ENCODE measurements around the gene PPP1R12C. TPM values are rescaled to one million over a fixed set of nuclear protein-coding genes. Genes with fewer than 3 reads are reported as not detected.

PPP1R12C gene
- total RNA-seq, 5 donors from 2014 or later (not counting 1 experiment from before 2014, with no cell fraction given), result 129 to 197 (median 173) TPM

- peaks cover 21 to 48% of the 10 kb centered on the region in 2 donors for H3K36me3 ChIP-seq (ENCODE audit: control insufficient read depth in 2 of 2, extremely low read depth in 1 of 2, insufficient read depth in 1 of 2, low read length in 1 of 2)
- no peak for ATAC-seq (replicated peaks in 1 of 4)
- H3K4me1 Mint-ChIP-seq, result no peaks in the 10 kb centered on the region
- WGBS (ENCODE audit: insufficient coverage), result 92% methylated on average over 8 of the region's 23 CpGs
- H3K4me3 Mint-ChIP-seq, result no peak overlapping the region
- no peaks in the 10 kb centered on the region for H3K9me3 Mint-ChIP-seq
- CTCF ChIA-PET, result no interaction called here
- POLR2A ChIA-PET, result no interaction called here
- DNase-seq, result no peak
- peaks cover 17% of the 10 kb centered on the region for H3K36me3 Mint-ChIP-seq
- no peaks in the 10 kb centered on the region for H3K9me3 ChIP-seq
- H3K27me3 Mint-ChIP-seq, result no peaks in the 10 kb centered on the region
- no peak overlapping the region for H3K27ac ChIP-seq (ENCODE audit: low read length)
- H3K4me3 ChIP-seq (ENCODE audit: control insufficient read depth in 1 of 2, extremely low read depth in 1 of 2, low read length in 1 of 2), result no peak overlapping the region
- no peak overlapping the region for H3K27ac Mint-ChIP-seq
- peaks cover 0 to 2% of the 10 kb centered on the region in 2 experiments for H3K27me3 ChIP-seq (replicated peaks in 1 of 2; ENCODE audit: control insufficient read depth in 2 of 2, extremely low read depth in 1 of 2, insufficient read depth in 2 of 2, low read length in 1 of 2)
- no peaks in the 10 kb centered on the region for H3K4me1 ChIP-seq (ENCODE audit: control insufficient read depth in 1 of 2, extremely low read depth in 1 of 2, insufficient read depth in 2 of 2, low read length in 2 of 2)
Measured at GRCh38 chr19:55096061-55096701, 21.3 kb downstream of the PPP1R12C start.

GRCh38 chr19:55095260-55096060, 22.0 kb downstream of the PPP1R12C start:
- Histone ChIP-seq H3K27me3 (replicated peaks in 1 of 2; ENCODE audit: control insufficient read depth in 2 of 2, extremely low read depth in 1 of 2, insufficient read depth in 2 of 2, low read length in 1 of 2) (peaks cover 0 to 2% of the 10 kb centered on the region in 2 experiments), H3K4me3 (ENCODE audit: control insufficient read depth in 1 of 2, extremely low read depth in 1 of 2, low read length in 1 of 2) (no peak overlapping the region), H3K9me3 (no peaks in the 10 kb centered on the region), H3K4me1 (ENCODE audit: control insufficient read depth in 1 of 2, extremely low read depth in 1 of 2, insufficient read depth in 2 of 2, low read length in 2 of 2) (no peaks in the 10 kb centered on the region), H3K27ac (ENCODE audit: low read length) (no peak overlapping the region), H3K36me3 (ENCODE audit: control insufficient read depth in 2 of 2, extremely low read depth in 1 of 2, insufficient read depth in 1 of 2, low read length in 1 of 2) (peaks cover 21 to 47% of the 10 kb centered on the region in 2 donors)
- ATAC-seq (replicated peaks in 1 of 4), result no peak
- Mint-ChIP-seq H3K4me1 (no peaks in the 10 kb centered on the region), H3K27me3 (no peaks in the 10 kb centered on the region), H3K27ac (no peak overlapping the region), H3K9me3 (no peaks in the 10 kb centered on the region), H3K36me3 (peaks cover 20% of the 10 kb centered on the region), H3K4me3 (no peak overlapping the region)
- 93% methylated on average over 7 of the region's 23 CpGs for WGBS (ENCODE audit: insufficient coverage)
- DNase-seq, result no peak
- ChIA-PET POLR2A (no interaction called here), CTCF (no interaction called here)

- H3K27me3 Mint-ChIP-seq, result peaks cover 3% of the 10 kb centered on the region in 2 donors
- no peaks in the 10 kb centered on the region for H3K9me3 Mint-ChIP-seq
Measured at GRCh38 chr19:55094456-55095259, 22.8 kb downstream of the PPP1R12C start.

GRCh38 chr19:55092423-55093318, 24.8 kb downstream of the PPP1R12C start:
- WGBS (ENCODE audit: insufficient coverage), result 97% methylated on average over 29 of the region's 49 CpGs
- Mint-ChIP-seq H3K27ac (no peak overlapping the region), H3K36me3 (peaks cover 18% of the 10 kb centered on the region), H3K4me1 (peaks cover 10 to 23% (median 21%) of the 10 kb centered on the region in 3 donors), H3K27me3 (peaks cover 21 to 22% of the 10 kb centered on the region in 2 donors), H3K9me3 (no peaks in the 10 kb centered on the region), H3K4me3 (no peak overlapping the region)
- Histone ChIP-seq H3K4me3 (ENCODE audit: control insufficient read depth in 1 of 2, extremely low read depth in 1 of 2, low read length in 1 of 2) (no peak overlapping the region), H3K4me1 (ENCODE audit: control insufficient read depth in 1 of 2, extremely low read depth in 1 of 2, insufficient read depth in 2 of 2, low read length in 2 of 2) (peaks cover 0 to 8% of the 10 kb centered on the region in 2 experiments), H3K9me3 (no peaks in the 10 kb centered on the region), H3K27ac (ENCODE audit: low read length) (no peak overlapping the region), H3K27me3 (replicated peaks in 1 of 2; ENCODE audit: control insufficient read depth in 2 of 2, extremely low read depth in 1 of 2, insufficient read depth in 2 of 2, low read length in 1 of 2) (peaks cover 5 to 14% of the 10 kb centered on the region in 2 experiments), H3K36me3 (ENCODE audit: control insufficient read depth in 2 of 2, extremely low read depth in 1 of 2, insufficient read depth in 1 of 2, low read length in 1 of 2) (peaks cover 22 to 28% of the 10 kb centered on the region in 2 donors)
- DNase-seq (no peak), ATAC-seq (replicated peaks in 1 of 4) (no peak)
- POLR2A ChIA-PET, result no interaction called here
- CTCF ChIA-PET, result no interaction called here

More at GRCh38 chr19:55094456-55095259, 22.8 kb downstream of the PPP1R12C start:
- H3K27me3 ChIP-seq (replicated peaks in 1 of 2; ENCODE audit: control insufficient read depth in 2 of 2, extremely low read depth in 1 of 2, insufficient read depth in 2 of 2, low read length in 1 of 2), result peaks cover 0 to 2% of the 10 kb centered on the region in 2 experiments
- CTCF ChIA-PET, result no interaction called here
- H3K36me3 ChIP-seq (ENCODE audit: control insufficient read depth in 2 of 2, extremely low read depth in 1 of 2, insufficient read depth in 1 of 2, low read length in 1 of 2), result peaks cover 22 to 44% of the 10 kb centered on the region in 2 donors
- no peaks in the 10 kb centered on the region for H3K4me1 ChIP-seq (ENCODE audit: control insufficient read depth in 1 of 2, extremely low read depth in 1 of 2, insufficient read depth in 2 of 2, low read length in 2 of 2)
- POLR2A ChIA-PET, result no interaction called here
- H3K36me3 Mint-ChIP-seq, result peaks cover 21% of the 10 kb centered on the region
- no peak for ATAC-seq (replicated peaks in 1 of 4)
- no peak overlapping the region for H3K4me3 Mint-ChIP-seq
- no peaks in the 10 kb centered on the region for H3K9me3 ChIP-seq
- no peak for DNase-seq
- no peak overlapping the region for H3K4me3 ChIP-seq (ENCODE audit: control insufficient read depth in 1 of 2, extremely low read depth in 1 of 2, low read length in 1 of 2)
- no peak overlapping the region for H3K27ac Mint-ChIP-seq
- WGBS (ENCODE audit: insufficient coverage), result 92% methylated on average over 19 of the region's 32 CpGs
- no peak overlapping the region for H3K27ac ChIP-seq (ENCODE audit: low read length)
- H3K4me1 Mint-ChIP-seq, result peaks cover 0 to 4% (median 3%) of the 10 kb centered on the region in 3 donors

GRCh38 chr19:55091955-55092354, 25.5 kb downstream of the PPP1R12C start:
- CTCF ChIA-PET, result no interaction called here
- H3K9me3 Mint-ChIP-seq, result no peaks in the 10 kb centered on the region
- peaks cover 15 to 30% (median 28%) of the 10 kb centered on the region in 3 donors for H3K4me1 Mint-ChIP-seq
- DNase-seq (no peak), ATAC-seq (replicated peaks in 1 of 4) (no peak)
- no peak overlapping the region for H3K27ac Mint-ChIP-seq
- H3K4me3 Mint-ChIP-seq, result no peak overlapping the region
- peaks cover 0 to 15% of the 10 kb centered on the region in 2 experiments for H3K4me1 ChIP-seq (ENCODE audit: control insufficient read depth in 1 of 2, extremely low read depth in 1 of 2, insufficient read depth in 2 of 2, low read length in 2 of 2)
- peaks cover 28 to 29% of the 10 kb centered on the region in 2 donors for H3K27me3 Mint-ChIP-seq
- H3K4me3 ChIP-seq (ENCODE audit: control insufficient read depth in 1 of 2, extremely low read depth in 1 of 2, low read length in 1 of 2), result no peak overlapping the region
- peaks cover 18% of the 10 kb centered on the region for H3K36me3 Mint-ChIP-seq
- 96% methylated on average over 26 of the region's 27 CpGs for WGBS (ENCODE audit: insufficient coverage)
- H3K27ac ChIP-seq (ENCODE audit: low read length), result no peak overlapping the region
- POLR2A ChIA-PET, result no interaction called here
- peaks cover 22 to 28% of the 10 kb centered on the region in 2 donors for H3K36me3 ChIP-seq (ENCODE audit: control insufficient read depth in 2 of 2, extremely low read depth in 1 of 2, insufficient read depth in 1 of 2, low read length in 1 of 2)
- H3K27me3 ChIP-seq (replicated peaks in 1 of 2; ENCODE audit: control insufficient read depth in 2 of 2, extremely low read depth in 1 of 2, insufficient read depth in 2 of 2, low read length in 1 of 2), result peaks cover 6 to 22% of the 10 kb centered on the region in 2 experiments
- H3K9me3 ChIP-seq, result no peaks in the 10 kb centered on the region

Data from T-cell (primary cell).